HG03342 (cell line): Measurements from ENCODE around the gene NR1H2.
"Not testable (repeated sequence)": the region's sequence is repeated elsewhere in the genome, so short reads cannot be mapped to it uniquely, and the experiment has no call there.

Source experiments
- ATAC-seq: cut with Tn5 transposase; IDR thresholded peaks from one replicate; pipeline ENCODE4 v1.9.1; 2021; ENCODE audit warnings: mild to moderate bottlenecking, moderate library complexity; ENCODE audit not compliant: unreplicated experiment

NR1H2 gene

GRCh38 chr19:50377517-50377916 lies 1.3 kb downstream of the NR1H2 start:
- ATAC-seq: no peak

- no peak for ATAC-seq
Measured at GRCh38 chr19:50378169-50378862, 2.1 kb downstream of the NR1H2 start.

DNA sequence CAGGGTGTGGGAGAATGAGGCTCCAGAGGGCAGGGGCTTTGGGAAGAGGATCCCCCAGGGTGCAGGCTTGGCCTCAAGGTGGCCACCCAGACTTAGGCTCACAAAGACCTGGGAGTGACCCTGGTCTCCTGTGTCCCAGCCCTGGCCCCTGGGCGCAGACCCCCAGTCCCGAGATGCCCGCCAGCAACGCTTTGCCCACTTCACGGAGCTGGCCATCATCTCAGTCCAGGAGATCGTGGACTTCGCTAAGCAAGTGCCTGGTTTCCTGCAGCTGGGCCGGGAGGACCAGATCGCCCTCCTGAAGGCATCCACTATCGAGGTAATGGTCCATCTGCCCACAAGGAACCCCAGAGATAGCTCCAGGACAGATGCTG lies 2.6 kb downstream of the NR1H2 start:
- ATAC-seq: no peak

GRCh38 chr19:50379602-50380001 lies 3.3 kb downstream of the NR1H2 start:
- ATAC-seq: no peak

- no peak for ATAC-seq
Measured at GRCh38 chr19:50380137-50380536, 3.9 kb downstream of the NR1H2 start.

- ATAC-seq: no peak
Measured at GRCh38 chr19:50380751-50381151, 4.5 kb downstream of the NR1H2 start.

GRCh38 chr19:50381881-50382729 lies 5.8 kb downstream of the NR1H2 start:
- ATAC-seq: no peak

GRCh38 chr19:50383001-50383851 lies 7.0 kb downstream of the NR1H2 start:
- no peak for ATAC-seq

DNA sequence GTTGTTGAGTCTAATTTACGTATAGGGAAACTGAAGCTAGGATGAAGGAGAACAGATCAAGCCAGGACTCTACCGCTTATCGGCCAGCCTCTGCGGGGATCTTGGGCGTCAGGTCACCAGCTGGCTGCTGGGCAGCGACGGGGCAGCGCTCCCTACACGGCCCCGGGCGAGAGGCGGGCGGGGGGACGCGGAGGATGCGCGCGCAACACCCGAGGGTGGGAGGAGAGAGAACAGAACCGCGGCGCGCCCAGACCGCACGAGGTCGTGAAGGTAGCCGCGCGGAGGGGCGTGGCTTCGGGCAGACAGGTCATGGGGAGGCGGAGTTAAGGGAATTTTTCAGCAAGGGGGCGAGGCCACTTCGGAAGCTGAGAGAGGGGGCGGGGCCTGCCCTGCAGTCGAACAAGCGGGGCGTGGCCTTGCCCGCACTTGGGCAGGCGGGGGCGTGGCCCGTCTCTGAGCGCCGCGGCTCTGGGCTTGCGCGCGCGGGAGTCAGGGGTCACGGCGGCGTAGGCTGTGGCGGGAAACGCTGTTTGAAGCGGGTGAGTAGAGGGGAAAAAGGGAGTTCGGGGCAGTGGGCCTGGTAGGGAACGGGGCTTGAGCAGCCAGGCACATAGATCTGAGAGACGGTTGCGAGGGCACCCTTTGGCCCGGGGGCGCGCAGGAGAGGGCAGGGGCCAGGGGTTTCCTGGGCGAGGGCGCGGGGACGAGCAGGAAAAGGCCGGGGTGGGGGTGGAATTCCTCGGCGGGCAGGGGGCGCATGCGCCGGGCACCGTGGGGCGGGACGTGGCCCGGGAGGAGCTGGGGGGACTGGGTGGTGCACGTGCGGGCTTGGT lies 7.8 kb downstream of the NR1H2 start, which contains the start of gene POLD1:
Gene POLD1, plus strand, starts transcription at position 496 of the 833 bp plus-strand sequence. CDS start 14,505 bp downstream, outside the sequence.
- peak; percentile 76 for ATAC-seq

GRCh38 chr19:50384685-50385535 lies 8.7 kb downstream of the NR1H2 start:
- no peak for ATAC-seq

GRCh38 chr19:50387176-50387867 lies 11.1 kb downstream of the NR1H2 start:
- no peak for ATAC-seq

DNA sequence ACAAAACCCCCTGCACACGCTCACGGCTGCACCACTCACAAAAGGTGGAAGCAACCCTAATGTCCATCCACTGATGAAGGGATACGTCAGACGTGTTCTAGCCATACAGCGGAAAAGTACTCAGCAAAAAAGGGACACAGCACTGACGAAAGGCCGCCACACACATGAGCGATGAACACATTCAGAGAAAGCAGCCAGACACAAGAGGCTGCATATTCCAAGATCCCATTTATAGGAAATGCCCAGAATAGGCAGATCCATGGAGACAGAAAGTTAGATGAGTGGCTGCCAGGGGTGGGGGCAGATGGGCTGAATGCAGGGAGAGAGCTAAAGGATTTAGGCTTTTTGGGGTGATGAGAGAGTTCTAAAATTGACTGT lies 11.6 kb downstream of the NR1H2 start:
- no peak for ATAC-seq

DNA sequence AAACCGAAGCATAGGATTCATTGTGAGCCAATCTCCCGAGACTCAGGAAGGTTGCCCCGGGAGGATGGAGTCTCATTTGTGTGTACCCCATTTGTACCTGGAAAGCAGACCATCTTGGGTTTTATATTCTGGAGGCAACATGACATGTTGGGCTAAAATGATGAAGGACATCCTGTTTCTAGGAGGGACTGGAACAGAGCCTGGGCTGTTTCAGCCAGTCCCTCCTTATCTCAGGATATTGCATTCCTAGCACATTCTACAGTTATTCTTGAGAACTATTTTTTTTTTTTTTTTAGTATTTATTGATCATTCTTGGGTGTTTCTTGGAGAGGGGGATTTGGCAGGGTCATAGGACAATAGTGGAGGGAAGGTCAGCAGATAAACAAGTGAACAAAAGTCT lies 14.0 kb downstream of the NR1H2 start:
- not testable (repeated sequence) for ATAC-seq

DNA sequence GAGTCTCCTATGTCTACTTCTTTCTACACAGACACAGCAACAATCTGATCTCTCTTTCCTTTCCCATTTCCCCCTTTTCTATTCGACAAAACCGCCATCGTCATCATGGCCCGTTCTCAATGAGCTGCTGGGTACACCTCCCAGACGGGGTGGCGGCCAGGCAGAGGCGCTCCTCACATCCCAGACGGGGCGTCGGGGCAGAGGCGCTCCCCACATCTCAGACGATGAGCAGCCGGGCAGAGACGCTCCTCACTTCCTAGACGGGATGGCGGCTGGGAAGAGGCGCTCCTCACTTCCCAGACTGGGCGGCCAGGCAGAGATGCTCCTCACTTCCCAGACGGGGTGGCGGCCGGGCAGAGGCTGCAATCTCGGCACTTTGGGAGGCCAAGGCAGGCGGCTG lies 14.7 kb downstream of the NR1H2 start:
- ATAC-seq: not testable (repeated sequence)

GRCh38 chr19:50392759-50393158 lies 16.5 kb downstream of the NR1H2 start:
- no peak for ATAC-seq

DNA sequence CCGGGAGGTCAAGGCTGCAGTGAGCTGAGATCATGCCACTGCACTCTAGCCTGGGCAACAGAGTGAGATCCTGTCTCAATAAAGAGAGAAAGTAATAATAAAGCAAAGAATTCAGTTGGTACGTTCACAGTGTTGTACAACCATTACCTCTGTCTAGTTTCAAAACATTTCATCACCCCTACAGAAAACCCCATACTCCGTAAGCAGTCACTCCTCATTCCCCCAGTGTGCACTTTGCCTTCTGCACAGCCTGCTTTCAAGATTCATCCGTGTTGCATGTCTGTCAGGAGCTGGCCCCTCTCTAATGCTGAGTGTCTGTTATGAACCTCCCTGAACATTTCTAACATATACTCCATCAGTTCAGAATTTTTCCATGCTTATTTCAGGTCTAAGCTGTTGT lies 17.3 kb downstream of the NR1H2 start:
- no peak for ATAC-seq

DNA sequence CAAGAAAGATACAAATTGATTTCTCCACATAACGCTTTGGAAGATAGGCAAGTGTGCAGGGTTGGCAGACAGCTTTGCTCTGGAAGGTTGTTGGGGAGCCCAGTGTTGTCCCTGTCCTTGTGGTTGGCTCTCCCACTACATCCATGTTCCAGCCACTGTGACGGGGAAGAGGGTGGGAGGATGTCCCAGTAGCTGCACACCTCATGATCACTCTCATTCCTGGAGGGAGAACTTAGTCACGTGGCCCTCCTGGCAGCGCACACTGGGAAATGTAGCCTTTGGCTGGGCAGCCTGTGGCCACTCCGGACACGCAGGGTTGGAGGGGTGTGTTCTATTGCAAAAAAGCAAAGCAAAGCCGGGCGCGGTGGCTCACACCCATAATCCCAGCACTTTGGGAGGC lies 17.8 kb downstream of the NR1H2 start:
- ATAC-seq: no peak

- ATAC-seq: no peak
Measured at GRCh38 chr19:50398675-50399367, 22.6 kb downstream of the NR1H2 start.
